GM18519 (cell line): ENCODE data around the gene RAB3IL1.

Source experiments
- ATAC-seq: cut with Tn5 transposase; IDR thresholded peaks from one replicate; pipeline ENCODE4 v1.9.1; 2021; ENCODE audit warnings: mild to moderate bottlenecking, moderate library complexity; ENCODE audit not compliant: unreplicated experiment, low FRiP score

The RAB3IL1 gene

DNA sequence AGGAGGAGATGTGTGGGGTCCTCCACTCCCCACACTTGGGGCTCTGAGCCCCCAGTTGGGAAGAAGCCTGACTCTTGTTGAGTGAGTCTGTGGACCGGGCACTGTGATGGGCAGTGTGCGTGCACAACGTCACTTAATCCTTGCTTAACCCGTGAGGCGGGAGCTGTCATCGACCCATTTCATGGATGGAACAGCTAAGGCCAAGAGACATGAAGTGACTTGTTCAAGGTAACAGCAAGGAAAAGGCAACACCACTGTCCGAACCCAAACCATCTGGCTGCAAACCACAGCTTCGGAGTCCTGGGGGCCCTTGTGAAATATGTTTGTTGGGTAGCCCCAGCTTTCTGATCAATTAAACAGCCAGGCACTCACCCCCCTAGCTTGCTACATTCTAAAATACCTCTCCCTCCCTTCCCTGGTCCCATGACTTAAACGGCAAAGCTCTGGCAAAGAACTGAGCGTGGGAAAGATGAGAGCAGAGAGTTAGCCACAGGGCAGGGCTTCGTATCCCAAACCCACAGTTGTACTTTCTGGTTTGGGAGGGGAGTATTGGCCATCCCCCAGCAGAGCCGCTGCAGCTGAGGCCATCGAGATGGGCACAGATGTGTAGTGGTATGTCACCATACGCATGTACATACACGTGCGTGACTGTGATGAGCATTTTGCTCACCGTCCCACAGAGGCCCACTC is 63.0 kb downstream of the RAB3IL1 start:
- ATAC-seq, result no peak

DNA sequence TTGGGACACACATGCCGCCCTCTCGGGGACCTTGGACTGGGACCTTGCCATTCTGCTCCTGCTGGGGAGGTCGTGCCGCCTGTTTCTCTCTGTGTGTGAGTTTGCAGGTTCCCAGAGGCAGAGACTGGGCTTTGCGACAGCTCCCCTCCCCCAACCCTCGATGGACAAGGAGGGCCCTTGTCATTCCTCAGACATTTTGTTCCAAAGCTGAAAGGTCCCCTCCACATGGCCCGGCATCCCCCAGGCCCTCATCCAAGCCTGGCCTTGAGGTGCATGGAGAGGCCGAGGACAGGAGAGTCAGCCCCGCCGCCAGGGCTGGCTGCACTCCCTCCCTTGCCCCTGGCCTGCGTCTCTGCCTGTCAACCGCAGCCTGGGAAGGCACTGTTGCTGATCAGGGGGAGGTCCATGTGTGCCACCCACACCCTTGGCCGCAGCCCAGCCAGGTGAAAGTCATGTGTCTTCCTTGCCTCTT is 63.6 kb downstream of the RAB3IL1 start:
- no peak for ATAC-seq

DNA sequence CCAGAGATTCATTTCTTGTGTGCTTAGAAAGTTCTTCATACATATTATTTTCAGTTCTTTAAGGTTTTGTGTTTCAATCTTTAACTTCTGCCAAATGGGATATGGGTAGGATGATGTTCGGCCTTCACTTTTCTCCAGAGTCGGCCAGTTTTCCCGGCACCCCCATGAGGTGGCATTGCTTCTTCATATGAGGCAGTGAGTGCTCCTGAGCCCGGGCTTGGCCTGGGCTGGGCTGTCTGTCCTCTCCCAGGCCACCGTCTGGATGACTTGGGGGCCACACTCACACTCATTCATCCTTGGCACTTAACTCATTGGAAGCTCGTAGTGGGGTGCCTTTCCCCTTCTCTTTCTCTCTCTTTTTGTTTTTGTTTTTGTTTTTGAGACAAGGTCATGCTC is 65.5 kb downstream of the RAB3IL1 start:
- no peak for ATAC-seq

DNA sequence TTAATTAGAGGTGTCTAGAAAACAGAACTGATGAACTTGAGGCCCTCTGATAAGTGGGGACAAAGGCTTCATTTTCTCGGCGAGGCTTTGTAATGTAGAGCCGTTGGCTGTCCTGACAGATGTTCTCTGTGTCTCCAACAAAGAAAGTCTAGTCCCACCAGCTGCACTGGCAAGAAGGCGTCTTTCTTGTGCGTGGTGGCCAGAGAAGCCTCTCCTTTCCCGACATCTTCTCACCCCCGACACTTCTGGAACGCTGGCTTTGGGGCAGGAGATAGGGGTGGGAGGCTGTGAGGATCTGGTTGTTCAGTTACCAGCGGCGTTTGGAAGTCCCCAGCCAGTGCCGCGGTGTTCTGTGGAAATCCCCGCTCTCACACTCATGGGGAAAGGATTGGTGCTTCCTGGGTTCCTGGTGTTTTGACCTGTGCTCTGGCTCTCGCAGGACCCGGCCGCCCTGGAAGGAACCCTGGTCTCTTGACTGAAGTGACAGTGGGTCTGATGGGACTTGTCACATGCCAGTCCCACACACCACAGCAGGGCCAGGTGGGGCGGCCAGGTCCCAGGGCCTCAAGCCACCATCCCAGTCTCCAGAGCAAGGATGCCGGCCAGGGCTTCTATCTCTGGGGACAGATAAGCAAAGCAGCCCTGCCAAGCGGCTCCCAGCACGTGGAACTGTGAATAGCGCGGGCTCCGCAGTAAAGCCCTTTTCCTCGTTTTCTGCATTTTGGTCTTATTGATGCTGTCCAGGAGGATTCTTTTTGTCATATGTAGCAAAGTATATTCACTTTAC is 66.1 kb downstream of the RAB3IL1 start:
- no peak for ATAC-seq

DNA sequence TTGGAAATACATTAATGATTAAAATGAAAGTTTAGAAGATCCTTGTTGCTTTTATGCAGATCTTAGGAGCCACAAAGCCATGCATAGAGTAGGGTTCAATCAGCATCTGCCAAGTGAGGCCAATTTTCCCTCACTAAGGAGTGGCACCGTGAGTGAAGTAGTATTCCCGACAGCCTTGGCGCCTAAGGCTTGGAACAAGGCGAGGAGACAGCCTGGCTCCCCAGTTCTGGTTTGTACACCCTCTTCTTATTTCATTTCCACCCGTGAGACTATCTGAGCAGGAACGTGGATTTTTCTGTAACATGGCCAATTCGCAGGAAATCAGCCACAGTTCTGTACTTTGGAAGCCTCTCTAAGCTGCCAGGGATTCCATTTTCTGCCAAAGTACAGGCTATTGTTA is 66.7 kb downstream of the RAB3IL1 start:
- no peak for ATAC-seq

DNA sequence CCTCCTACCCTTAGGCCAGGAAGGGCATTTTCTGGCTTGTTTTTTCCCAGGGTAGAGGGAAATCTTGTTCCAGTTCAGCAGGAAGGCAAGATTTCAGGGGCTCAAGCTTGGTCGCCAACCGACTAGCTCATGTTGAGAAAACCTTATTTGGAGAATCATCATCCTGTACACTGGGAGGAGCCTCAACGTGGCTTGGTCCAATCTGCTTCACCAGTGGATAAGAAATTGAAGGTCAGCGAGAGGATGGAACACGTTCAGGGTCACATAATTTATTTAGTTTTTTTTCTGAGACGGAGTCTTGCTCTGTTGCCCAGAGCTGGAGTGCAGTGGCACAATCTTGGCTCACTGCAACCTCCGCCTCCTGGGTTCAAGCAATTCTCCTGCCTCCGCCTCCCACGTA is 68.7 kb downstream of the RAB3IL1 start:
- no peak for ATAC-seq

DNA sequence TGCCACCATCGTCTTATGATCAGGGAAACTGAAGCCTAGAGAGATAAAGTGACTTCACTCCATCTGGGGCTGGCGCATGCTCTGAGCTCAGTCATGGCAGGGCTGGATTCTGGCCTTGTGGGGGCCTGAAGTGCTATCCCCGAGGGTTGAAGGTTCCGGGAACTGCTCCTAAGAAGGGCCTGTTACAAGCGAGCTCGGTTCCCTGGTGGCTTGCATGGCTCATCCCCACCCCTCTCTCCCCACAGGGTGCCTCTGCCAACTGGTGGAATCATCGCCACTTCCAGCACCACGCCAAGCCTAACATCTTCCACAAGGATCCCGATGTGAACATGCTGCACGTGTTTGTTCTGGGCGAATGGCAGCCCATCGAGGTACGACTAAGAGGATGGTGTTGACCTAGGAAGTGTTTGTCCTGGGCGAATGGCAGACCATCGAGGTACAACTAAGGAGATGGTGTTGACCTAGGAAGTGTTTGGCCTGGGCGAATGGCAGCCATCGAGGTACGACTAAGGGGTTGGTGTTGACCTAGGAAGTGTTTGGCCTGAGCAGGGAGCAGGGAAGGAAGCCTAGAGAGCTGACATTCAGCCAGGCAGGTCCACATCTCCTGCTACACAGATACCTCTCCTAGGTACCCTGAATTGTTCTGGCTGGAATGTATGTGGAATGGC is 69.3 kb downstream of the RAB3IL1 start:
- no peak for ATAC-seq
